ENCODE results near the gene IRX6. TPM values are rescaled to one million over a fixed set of nuclear protein-coding genes. Genes with fewer than 3 reads are reported as not detected.
A peak's percentile ranks its signal among the peaks of the same experiment; 100 is the strongest.

Gene IRX6
- total RNA-seq, 1 experiment from 2014 or later, result not detected

GRCh38 chr16:55291847-55292246 lies 32.2 kb upstream of the IRX6 start:
- no peaks in the 10 kb centered on the region for H3K27me3 Mint-ChIP-seq (ENCODE audit: insufficient read depth, unreplicated experiment)
- DNase-seq (ENCODE audit: unreplicated experiment), result no peak
- TF ChIP-seq, protein P1, sequence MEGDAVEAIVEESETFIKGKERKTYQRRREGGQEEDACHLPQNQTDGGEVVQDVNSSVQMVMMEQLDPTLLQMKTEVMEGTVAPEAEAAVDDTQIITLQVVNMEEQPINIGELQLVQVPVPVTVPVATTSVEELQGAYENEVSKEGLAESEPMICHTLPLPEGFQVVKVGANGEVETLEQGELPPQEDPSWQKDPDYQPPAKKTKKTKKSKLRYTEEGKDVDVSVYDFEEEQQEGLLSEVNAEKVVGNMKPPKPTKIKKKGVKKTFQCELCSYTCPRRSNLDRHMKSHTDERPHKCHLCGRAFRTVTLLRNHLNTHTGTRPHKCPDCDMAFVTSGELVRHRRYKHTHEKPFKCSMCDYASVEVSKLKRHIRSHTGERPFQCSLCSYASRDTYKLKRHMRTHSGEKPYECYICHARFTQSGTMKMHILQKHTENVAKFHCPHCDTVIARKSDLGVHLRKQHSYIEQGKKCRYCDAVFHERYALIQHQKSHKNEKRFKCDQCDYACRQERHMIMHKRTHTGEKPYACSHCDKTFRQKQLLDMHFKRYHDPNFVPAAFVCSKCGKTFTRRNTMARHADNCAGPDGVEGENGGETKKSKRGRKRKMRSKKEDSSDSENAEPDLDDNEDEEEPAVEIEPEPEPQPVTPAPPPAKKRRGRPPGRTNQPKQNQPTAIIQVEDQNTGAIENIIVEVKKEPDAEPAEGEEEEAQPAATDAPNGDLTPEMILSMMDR (IDR thresholded peaks at IDR 0.05; ENCODE audit: unreplicated experiment), result no peak
- H3K4me1 Mint-ChIP-seq (ENCODE audit: insufficient read depth, unreplicated experiment), result no peaks in the 10 kb centered on the region
- peaks cover 14% of the 10 kb centered on the region for H3K9me3 Mint-ChIP-seq (ENCODE audit: unreplicated experiment)
- ChIA-PET POLR2A (interaction anchor here (0.6 kb wide), 1 partner anchor 91 kb away, joined by 3 read pairs; no protein-coding TSS in a partner anchor), CTCF (interaction anchor here (0.9 kb wide), 1 partner anchor 164 kb away, joined by 3 read pairs; no protein-coding TSS in a partner anchor)
- H3K4me3 Mint-ChIP-seq (ENCODE audit: unreplicated experiment), result no peak overlapping the region
- BruUV-seq (replicated peaks), result no TSS peak
- intact Hi-C loops (cut with micrococcal nuclease), result loop anchor here (10.0 kb wide), 1 partner anchor 143 kb away; no protein-coding TSS in a partner anchor
- H3K36me3 Mint-ChIP-seq (ENCODE audit: insufficient read depth, unreplicated experiment), result no peaks in the 10 kb centered on the region
- H3K27ac Mint-ChIP-seq (ENCODE audit: low read depth, unreplicated experiment), result no peak overlapping the region

GRCh38 chr16:55292491-55292890 lies 31.5 kb upstream of the IRX6 start:
- Mint-ChIP-seq H3K4me3 (ENCODE audit: unreplicated experiment) (no peak overlapping the region), H3K36me3 (ENCODE audit: insufficient read depth, unreplicated experiment) (no peaks in the 10 kb centered on the region), H3K4me1 (ENCODE audit: insufficient read depth, unreplicated experiment) (peaks cover 5% of the 10 kb centered on the region), H3K27me3 (ENCODE audit: insufficient read depth, unreplicated experiment) (no peaks in the 10 kb centered on the region), H3K27ac (ENCODE audit: low read depth, unreplicated experiment) (no peak overlapping the region), H3K9me3 (ENCODE audit: unreplicated experiment) (peaks cover 9% of the 10 kb centered on the region)
- TF ChIP-seq, protein P1 (IDR thresholded peaks at IDR 0.05; ENCODE audit: unreplicated experiment), result no peak
- ChIA-PET CTCF (no interaction called here), POLR2A (no interaction called here)
- DNase-seq (ENCODE audit: unreplicated experiment), result no peak
- no TSS peak for BruUV-seq (replicated peaks)
- intact Hi-C loops (cut with micrococcal nuclease), result loop anchor here (10.0 kb wide), 1 partner anchor 142 kb away; no protein-coding TSS in a partner anchor

- no peak overlapping the region for H3K4me3 Mint-ChIP-seq (ENCODE audit: unreplicated experiment)
- DNase-seq (ENCODE audit: unreplicated experiment), result peak; percentile 30
- peaks cover 11% of the 10 kb centered on the region for H3K4me1 Mint-ChIP-seq (ENCODE audit: insufficient read depth, unreplicated experiment)
- H3K27ac Mint-ChIP-seq (ENCODE audit: low read depth, unreplicated experiment), result no peak overlapping the region
- no peaks in the 10 kb centered on the region for H3K36me3 Mint-ChIP-seq (ENCODE audit: insufficient read depth, unreplicated experiment)
- no peaks in the 10 kb centered on the region for H3K27me3 Mint-ChIP-seq (ENCODE audit: insufficient read depth, unreplicated experiment)
- ChIA-PET POLR2A (interaction anchor here (0.9 kb wide), 1 partner anchor 17 kb away, joined by 3 read pairs; no protein-coding TSS in a partner anchor), CTCF (no interaction called here)
- H3K9me3 Mint-ChIP-seq (ENCODE audit: unreplicated experiment), result no peaks in the 10 kb centered on the region
- TF ChIP-seq, protein P1 (IDR thresholded peaks at IDR 0.05; ENCODE audit: unreplicated experiment), result peak; percentile 12
- no TSS peak for BruUV-seq (replicated peaks)
- intact Hi-C loops (cut with micrococcal nuclease), result loop anchor here (10.0 kb wide), 1 partner anchor 141 kb away; no protein-coding TSS in a partner anchor
Observed at GRCh38 chr16:55294129-55294528, 29.9 kb upstream of the IRX6 start.

DNA sequence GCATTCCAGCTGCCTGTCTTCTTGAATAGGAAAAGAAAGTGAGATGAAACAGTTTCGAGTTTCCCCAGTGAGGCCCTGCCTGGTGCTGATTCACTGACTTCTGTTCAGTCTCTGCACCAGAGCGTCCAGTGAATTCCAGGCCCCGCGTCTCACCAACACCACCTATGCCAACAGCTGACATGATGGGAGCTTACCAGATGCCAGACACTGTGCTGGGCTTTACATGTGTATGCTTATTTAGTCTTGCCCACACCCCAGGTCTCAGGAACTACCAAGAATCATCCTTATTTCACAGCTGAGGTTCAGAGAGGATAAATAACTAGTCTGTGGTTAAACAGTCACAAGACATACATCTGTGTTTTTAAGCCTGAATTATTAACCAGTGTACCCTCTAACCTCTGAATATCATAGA lies 29.1 kb upstream of the IRX6 start:
- no peaks in the 10 kb centered on the region for H3K9me3 Mint-ChIP-seq (ENCODE audit: unreplicated experiment)
- peaks cover 11% of the 10 kb centered on the region for H3K4me1 Mint-ChIP-seq (ENCODE audit: insufficient read depth, unreplicated experiment)
- intact Hi-C loops (cut with micrococcal nuclease), result loop anchor here (10.0 kb wide), 1 partner anchor 140 kb away; no protein-coding TSS in a partner anchor
- no peak for DNase-seq (ENCODE audit: unreplicated experiment)
- no peak overlapping the region for H3K4me3 Mint-ChIP-seq (ENCODE audit: unreplicated experiment)
- no peaks in the 10 kb centered on the region for H3K36me3 Mint-ChIP-seq (ENCODE audit: insufficient read depth, unreplicated experiment)
- POLR2A ChIA-PET, result interaction anchor here (0.9 kb wide), 1 partner anchor 16 kb away, joined by 3 read pairs; no protein-coding TSS in a partner anchor
- CTCF ChIA-PET, result interaction anchor here (0.6 to 1.0 kb wide), 2 partner anchors 20 to 151 kb away, joined by 3 to 4 read pairs; no protein-coding TSS in a partner anchor
- no peaks in the 10 kb centered on the region for H3K27me3 Mint-ChIP-seq (ENCODE audit: insufficient read depth, unreplicated experiment)
- no peak overlapping the region for H3K27ac Mint-ChIP-seq (ENCODE audit: low read depth, unreplicated experiment)
- no TSS peak for BruUV-seq (replicated peaks)
- TF ChIP-seq, protein P1 (IDR thresholded peaks at IDR 0.05; ENCODE audit: unreplicated experiment), result no peak
